PC-3 (cell line): Measurements from ENCODE around the gene FAM174B.

Source experiments
- CTCF ChIP-seq: fragments of 300-600 bp; sonication (generic); conservative IDR thresholded peaks from 2 replicates; pipeline ENCODE4 v1.5.1; 2017; ENCODE audit warnings: antibody characterized with exemption, low read depth, mild to moderate bottlenecking, low read length
- EZH2 ChIP-seq: fragments of 300-600 bp; sonication (generic); IDR thresholded peaks from one replicate; pipeline ENCODE4 v1.6.1; 2017; ENCODE audit warnings: antibody characterized with exemption, mild to moderate bottlenecking, low read length; ENCODE audit not compliant: unreplicated experiment

- TF ChIP-seq CTCF (no peak), EZH2 (no peak)
Measured at GRCh38 chr15:92602267-92602593, 53.3 kb downstream of the FAM174B start.
